T-helper 2 cell treated with Interferon-gamma antibody and Interleukin-4, amounts not matched to agents 5 μg/mL and 100 μg/mL, for 36 hours (primary cell): ENCODE data around the gene CHD5.

Experiments used
- DNase-seq: peaks from one replicate; pipeline ENCODE4 v3.0.0; 2021; ENCODE audit warnings: low spot score
- H3K27ac Mint-ChIP-seq: one replicate; pipeline ENCODE4 v1.8.0; 2021; ENCODE audit warnings: mild to moderate bottlenecking, mixed read lengths
- H3K27me3 Mint-ChIP-seq: one replicate; pipeline ENCODE4 v1.8.0; 2021; ENCODE audit warnings: low read depth, mixed read lengths
- H3K36me3 Mint-ChIP-seq: one replicate; pipeline ENCODE4 v1.8.0; 2021; ENCODE audit warnings: low read depth, mixed read lengths
- H3K4me1 Mint-ChIP-seq: one replicate; pipeline ENCODE4 v1.8.0; 2021; ENCODE audit warnings: low read depth, mixed read lengths
- H3K4me3 Mint-ChIP-seq: one replicate; pipeline ENCODE4 v1.8.0; 2022; ENCODE audit warnings: mild to moderate bottlenecking, moderate library complexity, mixed read lengths
- H3K9me3 Mint-ChIP-seq: one replicate; pipeline ENCODE4 v1.8.0; 2021; ENCODE audit warnings: mixed read lengths

Gene CHD5

DNA sequence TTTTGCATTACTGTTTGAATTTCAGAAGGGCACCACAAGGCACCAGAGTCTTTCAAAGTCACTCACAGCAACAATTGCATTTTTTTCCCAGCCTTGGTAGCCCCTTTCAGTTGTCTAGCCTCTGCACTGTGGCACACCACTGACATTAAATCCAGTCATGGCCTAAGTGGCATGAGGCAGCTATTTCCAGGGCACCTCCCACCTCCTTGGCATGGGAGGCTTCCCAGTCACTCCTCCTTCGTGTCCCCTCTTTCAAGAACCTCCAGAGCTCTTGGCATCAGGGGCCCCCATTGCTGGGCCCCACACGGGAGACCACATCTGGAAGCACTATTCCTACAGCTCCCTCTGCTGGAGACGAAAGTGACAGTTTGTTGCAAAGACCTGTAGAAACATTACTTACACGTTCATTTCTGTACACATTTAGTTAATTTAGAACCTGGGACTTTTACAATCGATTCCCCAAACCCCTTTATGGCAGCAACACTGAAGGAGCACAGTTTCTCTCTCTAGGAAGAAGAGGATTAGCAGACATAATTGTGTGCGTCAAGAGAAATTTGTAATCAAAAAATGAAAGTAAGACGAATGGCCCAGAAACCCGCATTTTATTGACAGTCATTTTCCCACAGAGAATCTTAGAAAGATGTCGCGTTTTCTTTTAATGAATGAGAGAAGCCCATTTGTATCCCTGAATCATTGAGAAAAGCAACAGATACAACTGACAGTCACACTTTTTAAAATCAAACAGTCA is 5.7 kb upstream of the CHD5 start:
- Mint-ChIP-seq H3K27ac (no peak overlapping the region), H3K4me1 (peaks cover 15% of the 10 kb centered on the region), H3K27me3 (peaks cover 19% of the 10 kb centered on the region), H3K9me3 (no peaks in the 10 kb centered on the region), H3K4me3 (no peak overlapping the region), H3K36me3 (peaks cover 33% of the 10 kb centered on the region)
- no peak for DNase-seq

GRCh38 chr1:6185151-6185550 is 5.0 kb upstream of the CHD5 start:
- Mint-ChIP-seq H3K4me1 (peaks cover 15% of the 10 kb centered on the region), H3K9me3 (no peaks in the 10 kb centered on the region), H3K4me3 (no peak overlapping the region), H3K27me3 (peaks cover 22% of the 10 kb centered on the region), H3K27ac (no peak overlapping the region), H3K36me3 (peaks cover 32% of the 10 kb centered on the region)
- DNase-seq: no peak

GRCh38 chr1:6184083-6184783 is 4.1 kb upstream of the CHD5 start:
- peaks cover 22% of the 10 kb centered on the region for H3K27me3 Mint-ChIP-seq
- H3K9me3 Mint-ChIP-seq: no peaks in the 10 kb centered on the region
- no peak overlapping the region for H3K4me3 Mint-ChIP-seq
- H3K4me1 Mint-ChIP-seq: peaks cover 11% of the 10 kb centered on the region
- no peak overlapping the region for H3K27ac Mint-ChIP-seq
- H3K36me3 Mint-ChIP-seq: peaks cover 28% of the 10 kb centered on the region
- no peak for DNase-seq

- Mint-ChIP-seq H3K27me3 (peaks cover 27% of the 10 kb centered on the region), H3K27ac (no peak overlapping the region), H3K4me3 (no peak overlapping the region), H3K9me3 (no peaks in the 10 kb centered on the region), H3K4me1 (peaks cover 11% of the 10 kb centered on the region), H3K36me3 (peaks cover 25% of the 10 kb centered on the region)
- DNase-seq: no peak
Observed at GRCh38 chr1:6183520-6183989, 3.4 kb upstream of the CHD5 start.

- Mint-ChIP-seq H3K36me3 (peaks cover 14% of the 10 kb centered on the region), H3K27me3 (peaks cover 46% of the 10 kb centered on the region), H3K9me3 (no peaks in the 10 kb centered on the region), H3K4me1 (peaks cover 7% of the 10 kb centered on the region), H3K4me3 (no peak overlapping the region), H3K27ac (no peak overlapping the region)
- DNase-seq: no peak
Observed at GRCh38 chr1:6181347-6181770, 1.2 kb upstream of the CHD5 start.

DNA sequence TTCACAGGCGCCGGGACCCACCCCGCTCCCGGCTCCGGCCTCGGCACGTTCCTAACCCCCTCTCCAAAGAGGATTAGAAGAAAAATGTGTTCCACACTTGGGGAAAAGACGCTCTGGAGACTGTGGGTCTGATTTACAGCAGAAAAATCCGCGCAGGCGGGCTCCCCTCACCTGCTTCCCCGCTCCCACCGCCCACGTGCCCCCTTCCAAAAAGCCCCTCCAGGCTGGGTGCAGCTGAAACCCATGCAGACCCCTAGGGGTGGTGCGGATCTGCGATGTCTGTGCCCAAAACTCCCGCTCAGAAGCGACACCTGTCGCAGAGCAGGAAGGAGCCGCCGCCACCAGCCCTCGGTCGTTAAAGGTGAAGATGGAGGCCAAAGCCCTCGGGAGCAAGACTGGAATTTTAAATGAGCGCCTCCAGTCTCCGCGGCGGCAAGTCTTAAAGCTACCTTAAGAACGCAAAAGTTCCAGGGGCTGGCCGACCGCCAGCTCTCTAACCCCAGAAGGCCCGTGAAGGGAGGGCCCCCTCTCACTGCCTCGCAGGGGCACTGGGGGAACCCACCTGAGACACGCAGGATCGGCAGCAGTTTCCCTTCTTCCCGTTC is 688 bp upstream of the CHD5 start:
- peaks cover 9% of the 10 kb centered on the region for H3K36me3 Mint-ChIP-seq
- peaks cover 46% of the 10 kb centered on the region for H3K27me3 Mint-ChIP-seq
- no peak for DNase-seq
- H3K4me1 Mint-ChIP-seq: peaks cover 5% of the 10 kb centered on the region
- no peak overlapping the region for H3K4me3 Mint-ChIP-seq
- H3K9me3 Mint-ChIP-seq: no peaks in the 10 kb centered on the region
- no peak overlapping the region for H3K27ac Mint-ChIP-seq

- H3K36me3 Mint-ChIP-seq: peaks cover 6% of the 10 kb centered on the region
- H3K4me3 Mint-ChIP-seq: no peak overlapping the region
- H3K4me1 Mint-ChIP-seq: peaks cover 5% of the 10 kb centered on the region
- peaks cover 46% of the 10 kb centered on the region for H3K27me3 Mint-ChIP-seq
- H3K9me3 Mint-ChIP-seq: no peaks in the 10 kb centered on the region
- no peak for DNase-seq
- H3K27ac Mint-ChIP-seq: no peak overlapping the region
Observed at GRCh38 chr1:6179564-6180175, 451 bp downstream of the CHD5 start.

DNA sequence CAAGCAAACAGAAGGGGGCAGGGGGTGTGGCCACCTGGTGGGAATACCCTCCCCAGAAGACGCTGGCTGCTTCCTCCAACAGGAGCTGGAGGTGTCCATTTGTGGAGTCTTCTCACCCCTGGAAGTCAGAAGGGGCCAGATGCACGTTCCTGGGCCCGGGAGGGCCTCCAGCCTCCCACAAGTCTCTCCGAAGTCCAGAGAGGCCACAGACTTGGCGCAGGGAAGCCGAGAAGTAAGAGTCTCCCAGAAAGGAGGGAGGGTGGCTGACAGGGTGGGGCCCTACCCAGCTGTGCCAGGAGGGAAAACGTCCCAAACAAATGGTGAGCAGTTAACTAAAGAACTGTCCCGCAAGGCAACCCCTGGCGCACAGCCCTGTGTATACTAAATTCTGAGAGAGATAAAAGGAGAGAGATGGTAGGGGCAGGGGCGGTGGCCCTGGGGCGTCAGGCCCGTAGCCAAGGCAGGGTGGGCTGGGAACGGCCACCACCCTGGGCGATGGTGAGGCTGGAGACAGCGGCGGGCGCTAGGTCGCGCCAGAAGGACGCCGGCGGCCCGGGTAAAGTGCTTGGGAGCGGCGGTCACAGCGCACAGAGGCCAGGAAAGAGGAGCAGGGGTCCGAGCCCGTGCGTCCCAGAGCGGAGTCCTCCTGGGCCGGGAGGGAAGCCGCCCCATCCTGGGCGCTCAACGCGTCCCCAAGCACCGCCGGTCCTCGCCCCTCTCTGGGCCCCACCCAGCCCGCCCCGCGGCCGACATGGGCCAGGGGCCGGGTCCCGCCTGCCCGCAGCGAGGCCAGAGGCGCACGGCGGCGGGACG is 1.2 kb downstream of the CHD5 start:
- Mint-ChIP-seq H3K36me3 (peaks cover 2% of the 10 kb centered on the region), H3K27ac (no peak overlapping the region), H3K27me3 (peaks cover 46% of the 10 kb centered on the region)

DNA sequence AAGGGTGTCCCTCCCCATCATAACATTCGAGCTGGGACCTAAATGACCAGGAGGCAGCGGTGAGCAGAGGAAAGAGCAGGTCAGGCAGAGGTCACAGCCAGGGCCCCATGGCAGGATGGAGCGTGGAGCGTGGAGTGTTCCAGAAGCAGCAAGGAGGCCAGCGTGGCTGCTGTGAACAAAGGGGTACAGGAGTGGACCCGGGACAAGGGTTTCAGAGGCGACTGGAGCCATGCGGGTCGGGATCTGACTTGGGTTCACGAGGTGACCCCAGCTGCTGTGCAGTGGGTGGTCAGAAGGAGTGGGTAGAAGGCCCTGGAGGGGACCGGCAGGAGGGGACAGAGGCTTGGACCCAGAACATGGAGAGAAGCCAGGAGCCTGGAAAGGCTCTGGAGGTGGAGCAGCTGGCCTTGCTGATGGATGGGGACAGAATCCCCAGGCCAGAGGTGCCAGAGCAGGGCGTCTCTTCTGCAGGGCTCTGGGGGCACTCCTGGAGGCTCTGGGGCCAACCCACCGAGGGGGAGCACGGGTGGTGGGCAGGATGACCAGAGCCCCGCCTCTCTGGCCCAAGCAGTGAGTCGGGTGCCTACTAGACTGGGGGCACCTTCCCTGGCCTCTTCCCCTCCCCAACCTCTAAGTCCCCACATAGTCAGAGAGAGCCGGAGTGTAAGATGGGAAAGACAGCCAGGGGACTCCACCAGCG is 2.3 kb downstream of the CHD5 start:
- no peak overlapping the region for H3K4me3 Mint-ChIP-seq
- H3K36me3 Mint-ChIP-seq: peaks cover under 1% of the 10 kb centered on the region
- H3K27me3 Mint-ChIP-seq: peaks cover 43% of the 10 kb centered on the region
- H3K27ac Mint-ChIP-seq: no peak overlapping the region
- H3K9me3 Mint-ChIP-seq: no peaks in the 10 kb centered on the region
- DNase-seq: no peak
- peaks cover 5% of the 10 kb centered on the region for H3K4me1 Mint-ChIP-seq

More for the DNA sequence above, 1.2 kb downstream of the CHD5 start:
- Mint-ChIP-seq H3K4me3 (no peak overlapping the region), H3K4me1 (peaks cover 5% of the 10 kb centered on the region), H3K9me3 (no peaks in the 10 kb centered on the region)
- no peak for DNase-seq

GRCh38 chr1:6176779-6177178 is 3.3 kb downstream of the CHD5 start:
- Mint-ChIP-seq H3K4me3 (no peak overlapping the region), H3K4me1 (peaks cover 5% of the 10 kb centered on the region), H3K27me3 (peaks cover 37% of the 10 kb centered on the region), H3K27ac (no peak overlapping the region), H3K36me3 (no peaks in the 10 kb centered on the region), H3K9me3 (no peaks in the 10 kb centered on the region)
- DNase-seq: no peak

DNA sequence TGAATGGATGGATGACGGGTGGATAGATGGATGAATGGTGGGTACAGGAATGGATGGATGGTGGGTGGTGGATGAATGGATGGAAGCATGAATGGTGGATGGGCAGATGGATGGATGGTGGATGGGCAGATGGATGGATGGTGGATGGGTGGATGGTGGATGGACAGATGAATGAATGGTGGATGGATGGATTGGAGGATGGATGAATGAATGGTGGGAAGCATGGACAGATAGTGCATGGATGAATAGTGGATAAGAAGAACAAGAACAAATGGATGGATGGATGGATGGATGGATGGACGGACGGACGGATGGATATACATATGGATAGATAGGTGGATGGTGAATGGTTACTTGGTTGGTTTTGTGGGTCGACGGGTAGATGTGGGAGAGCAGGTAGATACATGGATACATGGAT is 4.7 kb downstream of the CHD5 start:
- peaks cover 24% of the 10 kb centered on the region for H3K27me3 Mint-ChIP-seq
- no peaks in the 10 kb centered on the region for H3K9me3 Mint-ChIP-seq

DNA sequence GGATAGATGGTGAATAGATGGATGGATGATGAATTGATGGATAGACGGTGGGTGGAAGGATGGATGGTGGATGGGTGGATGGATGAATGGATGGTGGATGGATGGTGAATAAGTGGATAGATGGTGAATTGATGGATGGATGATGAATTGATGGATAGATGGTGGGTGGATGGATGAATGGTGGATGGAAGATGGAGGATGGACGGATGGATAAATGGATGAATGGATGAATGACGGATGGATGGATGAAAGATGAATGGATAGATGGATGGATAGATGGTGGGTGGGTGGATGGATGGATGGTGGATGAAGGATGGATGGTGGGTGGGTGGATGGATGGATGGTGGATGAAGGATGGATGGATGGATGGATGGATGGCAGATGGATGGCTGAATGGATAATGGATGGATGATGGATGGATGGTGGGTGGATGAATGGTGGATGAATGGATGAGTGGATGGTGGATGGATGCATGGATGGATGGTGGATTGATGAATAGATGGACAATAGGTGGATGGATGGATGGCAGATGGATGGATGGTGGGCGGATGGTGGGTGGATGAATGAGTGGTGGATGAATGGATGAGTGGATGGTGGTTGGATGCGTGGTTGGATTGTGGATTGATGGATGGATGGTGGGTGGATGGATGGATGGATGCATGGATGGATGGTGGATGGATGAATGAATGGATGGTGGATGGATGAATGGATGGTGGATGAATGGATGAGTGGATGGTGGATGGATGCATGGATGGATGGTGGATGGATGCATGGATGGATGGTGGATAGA is 5.3 kb downstream of the CHD5 start:
- Mint-ChIP-seq H3K27ac (no peak overlapping the region), H3K9me3 (no peaks in the 10 kb centered on the region), H3K4me3 (no peak overlapping the region), H3K27me3 (peaks cover 24% of the 10 kb centered on the region), H3K4me1 (no peaks in the 10 kb centered on the region), H3K36me3 (no peaks in the 10 kb centered on the region)
- DNase-seq: no peak

More for the DNA sequence above, 4.7 kb downstream of the CHD5 start:
- no peaks in the 10 kb centered on the region for H3K36me3 Mint-ChIP-seq
- DNase-seq: no peak
- H3K4me1 Mint-ChIP-seq: no peaks in the 10 kb centered on the region
- no peak overlapping the region for H3K4me3 Mint-ChIP-seq
- H3K27ac Mint-ChIP-seq: no peak overlapping the region
